Panc1 (cell line): Measurements from ENCODE around the gene GNAT3.

Experiments
- CTCF ChIP-seq: fragments of 450-650 bp; IDR thresholded peaks from 2 replicates; pipeline ENCODE4 v1.5.1; 2017; ENCODE audit warnings: mild to moderate bottlenecking
- POLR2AphosphoS5 ChIP-seq: IDR thresholded peaks from 2 replicates; pipeline ENCODE4 v1.6.1; 2012; ENCODE audit warnings: mild to moderate bottlenecking, low read depth, low read length, moderate library complexity
- REST ChIP-seq, 2 experiments: IDR thresholded peaks; 2 replicates each; pipeline ENCODE4 v1.6.1; 2011 to 2012; ENCODE audit warnings: low read depth in 2 of 2, control low read depth in 1 of 2, low read length in 1 of 2, mild to moderate bottlenecking in 1 of 2, moderate library complexity in 1 of 2; ENCODE audit not compliant: insufficient read depth in 1 of 2

GRCh38 chr7:80478683-80479082, 33.2 kb downstream of the GNAT3 start:
- TF ChIP-seq CTCF, result no peak
- TF ChIP-seq POLR2AphosphoS5, result no peak
- no peak for TF ChIP-seq REST (IDR thresholded peaks at IDR 0.05; ENCODE audit: insufficient read depth in 1 of 2, low read depth in 2 of 2, low read length in 1 of 2)
